DOHH2 (cell line): ENCODE results near the gene ITPK1.

Experiments used
- H3F3A ChIP-seq: fragments of 200-600 bp; sonication (generic), shearing (Covaris generic); 2 replicates; pipeline ENCODE4 v1.6.0; 2016; ENCODE audit warnings: antibody characterized with exemption, mild to moderate bottlenecking; ENCODE audit not compliant: control insufficient read depth, insufficient read depth
- H3K27ac ChIP-seq: fragments of 200-600 bp; sonication (generic); 2 replicates; pipeline ENCODE4 v1.5.1; 2014; ENCODE audit warnings: low read depth, mild to moderate bottlenecking, low read length, moderate library complexity
- H3K27me3 ChIP-seq: fragments of 200-600 bp; sonication (generic); 2 replicates; pipeline ENCODE4 v1.6.1; 2014; ENCODE audit warnings: mild to moderate bottlenecking, low read length, mixed read lengths; ENCODE audit not compliant: control insufficient read depth
- H3K36me3 ChIP-seq: fragments of 200-600 bp; sonication (generic); 2 replicates; pipeline ENCODE4 v1.6.1; 2014; ENCODE audit warnings: mild to moderate bottlenecking, low read length, moderate library complexity, mixed read lengths; ENCODE audit not compliant: control insufficient read depth
- H3K4me1 ChIP-seq: fragments of 200-600 bp; sonication (generic); 2 replicates; pipeline ENCODE4 v1.6.1; 2014; ENCODE audit warnings: mild to moderate bottlenecking, low read length, mixed read lengths; ENCODE audit not compliant: control insufficient read depth
- H3K4me2 ChIP-seq: fragments of 200-600 bp; sonication (generic); 2 replicates; pipeline ENCODE4 v1.6.0; 2014; ENCODE audit warnings: mild to moderate bottlenecking, low read length, moderate library complexity
- H3K4me3 ChIP-seq: fragments of 200-600 bp; sonication (generic); 2 replicates; pipeline ENCODE4 v1.5.1; 2014; ENCODE audit warnings: mild to moderate bottlenecking, low read length, mixed read lengths
- H3K79me2 ChIP-seq: fragments of 200-600 bp; sonication (generic); 2 replicates; pipeline ENCODE4 v1.6.1; 2014; ENCODE audit warnings: mild to moderate bottlenecking, low read length, mixed read lengths; ENCODE audit not compliant: control insufficient read depth
- H3K9me2 ChIP-seq: fragments of 200-600 bp; sonication (generic); replicated peaks from 2 replicates; pipeline ENCODE4 v1.6.1; 2014; ENCODE audit warnings: mild to moderate bottlenecking, low read length, mixed read lengths; ENCODE audit not compliant: control insufficient read depth
- H3K9me3 ChIP-seq: fragments of 200-600 bp; sonication (generic); 2 replicates; pipeline ENCODE4 v1.6.1; 2014; ENCODE audit warnings: antibody characterized with exemption, low read length, mixed read lengths; ENCODE audit not compliant: control insufficient read depth, insufficient read depth
- H4K20me1 ChIP-seq: fragments of 200-600 bp; sonication (generic); 2 replicates; pipeline ENCODE4 v1.6.0; 2014; ENCODE audit warnings: low read depth, mild to moderate bottlenecking, antibody characterized with exemption, low read length, moderate library complexity; ENCODE audit not compliant: control insufficient read depth, insufficient read depth
- EZH2phosphoT487 ChIP-seq: fragments of 200-600 bp; sonication (generic); IDR thresholded peaks from 2 replicates; pipeline ENCODE4 v1.6.1; 2017; ENCODE audit warnings: borderline replicate concordance, mild to moderate bottlenecking, antibody characterized with exemption, low read length, moderate library complexity, mixed read lengths
- TF ChIP-seq, protein P1 (sequence below): fragments of 200-600 bp; sonication (generic); IDR thresholded peaks from one replicate; pipeline ENCODE4 v1.5.1; 2014; ENCODE audit warnings: antibody characterized with exemption, mild to moderate bottlenecking, low read depth, low read length; ENCODE audit not compliant: poor library complexity, severe bottlenecking

ITPK1 gene

DNA sequence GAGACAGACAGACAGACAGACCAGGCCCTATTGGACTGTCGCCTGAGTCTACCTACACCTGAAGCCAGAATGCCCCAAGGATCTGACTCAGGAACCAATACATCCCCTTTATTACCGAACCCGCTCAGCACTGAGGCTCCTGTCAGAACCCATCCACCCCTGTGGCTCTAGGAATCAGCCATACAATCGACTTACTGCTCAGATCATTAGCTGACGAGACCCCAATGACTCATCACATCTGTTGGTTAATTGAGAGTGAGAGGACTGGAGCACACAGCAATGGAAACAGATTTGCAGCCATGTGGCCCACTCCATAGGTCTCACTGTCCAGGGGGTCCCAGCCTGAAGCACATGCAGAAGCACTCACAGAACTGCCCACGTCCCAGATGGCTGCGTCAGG, 15.2 kb downstream of the ITPK1 start:
- Histone ChIP-seq H3K9me2 (no peaks in the 10 kb centered on the region), H3K79me2 (no peaks in the 10 kb centered on the region; the same call in 1 of the 2 replicates), H3F3A (no peaks in the 10 kb centered on the region), H3K36me3 (no peaks in the 10 kb centered on the region), H3K9me3 (no peaks in the 10 kb centered on the region), H3K27ac (no peak overlapping the region), H3K4me1 (peaks cover 8% of the 10 kb centered on the region), H4K20me1 (0 out of 2 replicates have a peak, but pooled peaks cover 5% of the 10 kb centered on the region), H3K27me3 (no peaks in the 10 kb centered on the region), H3K4me2 (no peak overlapping the region), H3K4me3 (no peak overlapping the region)
- no peak for TF ChIP-seq EZH2phosphoT487
- TF ChIP-seq, protein P1, sequence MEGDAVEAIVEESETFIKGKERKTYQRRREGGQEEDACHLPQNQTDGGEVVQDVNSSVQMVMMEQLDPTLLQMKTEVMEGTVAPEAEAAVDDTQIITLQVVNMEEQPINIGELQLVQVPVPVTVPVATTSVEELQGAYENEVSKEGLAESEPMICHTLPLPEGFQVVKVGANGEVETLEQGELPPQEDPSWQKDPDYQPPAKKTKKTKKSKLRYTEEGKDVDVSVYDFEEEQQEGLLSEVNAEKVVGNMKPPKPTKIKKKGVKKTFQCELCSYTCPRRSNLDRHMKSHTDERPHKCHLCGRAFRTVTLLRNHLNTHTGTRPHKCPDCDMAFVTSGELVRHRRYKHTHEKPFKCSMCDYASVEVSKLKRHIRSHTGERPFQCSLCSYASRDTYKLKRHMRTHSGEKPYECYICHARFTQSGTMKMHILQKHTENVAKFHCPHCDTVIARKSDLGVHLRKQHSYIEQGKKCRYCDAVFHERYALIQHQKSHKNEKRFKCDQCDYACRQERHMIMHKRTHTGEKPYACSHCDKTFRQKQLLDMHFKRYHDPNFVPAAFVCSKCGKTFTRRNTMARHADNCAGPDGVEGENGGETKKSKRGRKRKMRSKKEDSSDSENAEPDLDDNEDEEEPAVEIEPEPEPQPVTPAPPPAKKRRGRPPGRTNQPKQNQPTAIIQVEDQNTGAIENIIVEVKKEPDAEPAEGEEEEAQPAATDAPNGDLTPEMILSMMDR, result no peak

DNA sequence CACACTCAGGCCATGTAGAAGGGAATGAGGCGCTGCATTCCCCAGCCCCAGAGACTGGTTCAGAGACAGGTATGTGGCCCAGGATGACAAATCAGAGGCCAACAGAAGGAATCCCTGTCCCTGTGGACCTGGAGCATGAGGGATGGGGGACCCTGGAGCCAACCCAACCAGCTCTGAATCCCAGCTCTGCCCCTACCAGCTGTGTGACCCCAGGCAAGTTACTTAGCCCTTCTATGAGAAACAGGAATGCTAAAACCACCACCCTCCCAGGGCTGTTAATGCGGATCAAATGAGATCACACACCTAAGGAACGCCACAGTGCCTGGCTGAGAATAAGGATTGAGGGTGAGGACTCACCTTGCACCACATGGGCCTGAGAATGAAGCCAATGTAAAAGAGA, 15.6 kb downstream of the ITPK1 start:
- no peaks in the 10 kb centered on the region for H3F3A ChIP-seq
- H3K27me3 ChIP-seq, result no peaks in the 10 kb centered on the region
- H3K4me1 ChIP-seq, result peaks cover 8% of the 10 kb centered on the region
- TF ChIP-seq, protein P1, result no peak
- no peak for TF ChIP-seq EZH2phosphoT487
- H3K9me3 ChIP-seq, result no peaks in the 10 kb centered on the region
- no peaks in the 10 kb centered on the region; the same call in 1 of the 2 replicates for H3K79me2 ChIP-seq
- H3K27ac ChIP-seq, result no peak overlapping the region
- H3K9me2 ChIP-seq, result no peaks in the 10 kb centered on the region
- 0 out of 2 replicates have a peak, but pooled peaks cover 5% of the 10 kb centered on the region for H4K20me1 ChIP-seq
- H3K36me3 ChIP-seq, result no peaks in the 10 kb centered on the region
- no peak overlapping the region for H3K4me3 ChIP-seq
- H3K4me2 ChIP-seq, result no peak overlapping the region

DNA sequence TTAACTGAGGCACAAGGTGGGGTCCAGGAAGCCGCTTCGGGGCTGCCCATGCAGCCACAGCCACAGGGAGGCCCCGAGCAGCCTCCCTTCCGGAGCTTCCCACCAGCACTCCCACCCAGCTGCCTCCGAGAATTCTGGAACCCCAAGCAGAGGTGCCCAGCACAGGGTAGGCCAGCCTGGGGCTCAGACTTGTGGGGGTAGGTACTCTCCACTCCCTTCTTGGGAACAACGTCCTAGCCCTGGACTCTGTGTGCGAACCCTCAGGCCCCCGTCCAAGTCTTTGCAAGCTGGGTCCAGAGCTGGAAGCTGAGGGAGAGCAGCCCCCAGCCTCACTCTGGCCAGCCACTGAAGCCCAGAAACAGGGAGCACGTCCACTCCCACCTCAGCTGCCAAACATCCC, 16.1 kb downstream of the ITPK1 start:
- peaks cover 8% of the 10 kb centered on the region for H3K4me1 ChIP-seq
- H3K79me2 ChIP-seq, result no peaks in the 10 kb centered on the region; the same call in 1 of the 2 replicates
- H3K9me2 ChIP-seq, result no peaks in the 10 kb centered on the region
- H3K4me3 ChIP-seq, result no peak overlapping the region
- no peaks in the 10 kb centered on the region for H3F3A ChIP-seq
- TF ChIP-seq, protein P1, result no peak
- no peak for TF ChIP-seq EZH2phosphoT487
- no peaks in the 10 kb centered on the region for H3K27me3 ChIP-seq
- H3K4me2 ChIP-seq, result no peak overlapping the region
- no peaks in the 10 kb centered on the region for H3K9me3 ChIP-seq
- H3K27ac ChIP-seq, result no peak overlapping the region
- H3K36me3 ChIP-seq, result no peaks in the 10 kb centered on the region
- H4K20me1 ChIP-seq, result 0 out of 2 replicates have a peak, but pooled peaks cover 3% of the 10 kb centered on the region
